ENCODE data around the gene DUSP2. TPM values are rescaled to one million over a fixed set of nuclear protein-coding genes. Genes with fewer than 3 reads are reported as not detected.

The DUSP2 gene, protein sequence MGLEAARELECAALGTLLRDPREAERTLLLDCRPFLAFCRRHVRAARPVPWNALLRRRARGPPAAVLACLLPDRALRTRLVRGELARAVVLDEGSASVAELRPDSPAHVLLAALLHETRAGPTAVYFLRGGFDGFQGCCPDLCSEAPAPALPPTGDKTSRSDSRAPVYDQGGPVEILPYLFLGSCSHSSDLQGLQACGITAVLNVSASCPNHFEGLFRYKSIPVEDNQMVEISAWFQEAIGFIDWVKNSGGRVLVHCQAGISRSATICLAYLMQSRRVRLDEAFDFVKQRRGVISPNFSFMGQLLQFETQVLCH
- 100 to 1,000 TPM; 272 to 875 (median 555) TPM for polyA plus RNA-seq

DNA sequence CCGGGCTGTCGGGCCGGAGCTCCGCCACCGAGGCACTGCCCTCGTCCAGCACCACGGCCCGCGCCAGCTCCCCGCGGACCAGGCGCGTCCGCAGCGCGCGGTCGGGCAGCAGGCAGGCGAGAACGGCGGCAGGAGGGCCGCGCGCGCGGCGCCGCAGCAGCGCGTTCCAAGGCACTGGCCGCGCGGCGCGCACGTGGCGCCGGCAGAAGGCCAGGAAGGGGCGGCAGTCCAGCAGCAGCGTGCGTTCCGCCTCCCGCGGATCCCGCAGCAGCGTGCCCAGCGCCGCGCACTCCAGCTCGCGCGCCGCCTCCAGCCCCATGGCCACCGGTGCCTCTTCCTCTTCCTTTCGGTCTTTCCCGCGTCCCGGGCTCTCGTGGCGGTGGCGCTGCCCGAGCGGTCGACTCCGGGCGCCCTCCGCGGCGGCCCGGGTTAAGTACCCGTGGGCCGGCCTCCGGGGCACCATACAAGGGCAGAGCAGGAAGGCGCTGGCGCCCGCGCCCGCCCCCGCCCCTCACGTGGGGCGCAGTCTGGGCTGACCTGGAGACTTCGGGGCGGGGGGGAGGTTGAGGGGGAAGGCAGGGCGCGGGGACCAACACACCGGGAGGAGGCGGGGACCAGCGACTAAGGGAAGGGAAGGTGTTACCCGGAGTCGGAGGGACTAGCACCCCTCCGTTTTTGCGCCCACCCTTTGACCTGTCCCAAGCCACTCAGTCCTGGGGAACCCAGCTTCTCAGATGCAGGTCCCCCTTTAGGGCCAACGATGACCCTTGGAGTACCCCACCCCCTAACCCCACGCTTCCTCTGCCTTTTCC lies at the start of gene DUSP2:
DUSP2 (minus strand) TSS at position 405 of the 812 bp plus-strand sequence; CDS start at position 319, 86 bp downstream.
- H3K4me3 Mint-ChIP-seq: peak within 1 kb of the TSS; percentile 90 to 95 (median 91)
- peaks cover 0 to 14% (median 4%) of the 10 kb centered on the region in 3 donors for H3K36me3 Mint-ChIP-seq
- H3K27ac Mint-ChIP-seq: peak within 1 kb of the TSS; percentile 87 to 99 (median 96)
- DNase-seq: peak; percentile 90 to 92 (median 90)
- no peaks in the 10 kb centered on the region for H3K9me3 Mint-ChIP-seq
- H3K27me3 Mint-ChIP-seq (ENCODE audit: low read depth in 3 of 3): peaks cover 20 to 44% (median 33%) of the 10 kb centered on the region in 3 donors
- H3K4me1 Mint-ChIP-seq: peaks cover 65 to 79% of the 10 kb centered on the region in 2 donors

DNA sequence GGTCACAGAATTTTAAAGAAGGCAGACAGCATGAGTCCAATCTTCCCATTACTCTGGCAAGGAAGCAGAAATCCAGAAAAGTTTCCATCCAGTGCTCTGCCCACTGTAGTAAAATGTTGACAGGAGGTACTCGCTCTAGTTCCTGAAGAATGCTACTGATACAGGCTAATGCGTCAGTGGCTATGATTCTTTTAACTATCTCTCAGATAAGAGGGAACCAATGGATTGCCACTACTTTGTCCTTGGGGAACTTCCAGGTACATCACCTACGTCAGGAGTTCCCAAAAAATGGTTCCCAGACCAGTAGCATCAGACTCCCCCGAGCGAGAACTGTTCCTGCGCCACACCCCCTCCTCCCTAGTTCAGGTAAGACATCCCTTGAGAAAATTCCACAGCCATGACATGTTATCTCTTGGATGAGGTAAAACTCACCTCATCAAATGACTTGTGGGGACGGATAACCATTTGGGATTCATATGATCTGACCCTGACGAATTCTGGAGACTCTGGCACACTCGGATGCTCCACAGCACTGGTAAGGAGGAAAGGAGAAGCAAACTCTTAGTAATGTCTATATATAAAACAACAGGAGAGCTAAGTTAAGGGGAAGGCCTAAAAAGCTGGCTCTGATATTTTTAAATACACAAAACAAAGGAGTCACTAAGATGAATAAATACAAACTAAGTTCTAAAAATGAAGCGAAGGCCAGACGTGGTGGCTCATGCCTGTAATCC lies 46.9 kb upstream of the DUSP2 start:
- Mint-ChIP-seq H3K4me3 (no peak overlapping the region), H3K36me3 (peaks cover 16 to 49% (median 32%) of the 10 kb centered on the region in 3 donors), H3K27ac (no peak overlapping the region), H3K9me3 (no peaks in the 10 kb centered on the region), H3K4me1 (peaks cover 21 to 42% of the 10 kb centered on the region in 2 donors), H3K27me3 (ENCODE audit: low read depth in 3 of 3) (no peaks in the 10 kb centered on the region)
- no peak for DNase-seq

DNA sequence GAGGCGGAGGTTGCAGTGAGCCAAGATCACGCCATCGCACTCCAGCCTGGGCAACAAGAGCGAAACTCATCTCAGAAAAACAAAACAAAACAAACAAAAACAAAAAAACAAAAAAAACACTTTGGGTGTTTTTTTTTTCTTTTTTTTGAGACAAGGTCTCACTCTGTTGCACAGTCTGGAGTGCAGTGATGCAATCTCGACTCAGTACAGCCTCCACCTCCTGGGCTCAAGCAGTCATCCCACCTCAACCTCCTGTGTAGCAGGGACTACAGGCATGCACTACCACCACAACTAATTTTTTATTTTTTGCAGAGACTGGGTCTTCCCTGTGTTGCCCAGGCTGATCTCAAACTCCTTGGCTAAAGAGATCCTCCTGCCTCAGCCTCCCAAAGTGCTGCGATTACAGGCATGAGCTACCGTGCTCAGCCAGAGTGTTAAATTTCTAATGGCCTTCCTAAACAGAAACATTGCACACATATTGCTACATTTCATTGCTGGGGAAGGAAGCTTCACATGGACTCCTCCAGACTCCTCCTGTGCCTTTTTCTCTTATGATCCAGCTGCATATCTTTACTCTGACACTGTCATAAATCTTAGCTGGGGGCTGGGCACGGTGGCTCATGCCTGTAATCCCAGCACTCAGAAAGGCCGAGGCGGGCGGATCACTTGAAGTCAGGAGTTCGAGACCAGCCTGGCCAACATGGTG lies 43.7 kb upstream of the DUSP2 start:
- no peaks in the 10 kb centered on the region for H3K27me3 Mint-ChIP-seq (ENCODE audit: low read depth in 3 of 3)
- no peak overlapping the region for H3K27ac Mint-ChIP-seq
- no peaks in the 10 kb centered on the region for H3K9me3 Mint-ChIP-seq
- DNase-seq: no peak
- no peak overlapping the region for H3K4me3 Mint-ChIP-seq
- peaks cover 30 to 67% (median 37%) of the 10 kb centered on the region in 3 donors for H3K36me3 Mint-ChIP-seq
- H3K4me1 Mint-ChIP-seq: peaks cover 11 to 20% of the 10 kb centered on the region in 2 donors

DNA sequence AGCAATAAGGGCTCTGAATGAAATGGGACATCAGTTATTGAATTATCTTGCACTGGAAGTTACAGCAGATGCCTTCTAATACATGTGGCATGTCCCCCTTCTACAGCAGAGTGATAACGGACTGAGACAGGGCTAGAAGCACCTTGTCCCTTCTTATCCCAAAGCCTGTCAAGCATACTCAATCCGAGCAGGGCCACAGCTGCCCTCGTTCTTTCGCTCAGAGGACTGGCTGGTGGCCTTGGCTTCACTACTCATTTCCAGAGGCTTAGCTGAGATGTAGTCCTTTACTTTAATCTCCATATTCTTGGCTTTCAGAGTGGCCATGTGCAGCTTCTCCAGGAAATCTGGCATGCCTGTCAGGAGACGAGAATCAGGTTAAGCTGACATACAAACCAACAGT lies 41.3 kb upstream of the DUSP2 start:
- Mint-ChIP-seq H3K4me3 (no peak overlapping the region), H3K27me3 (ENCODE audit: low read depth in 3 of 3) (no peaks in the 10 kb centered on the region), H3K27ac (no peak overlapping the region), H3K36me3 (peaks cover 15 to 43% (median 23%) of the 10 kb centered on the region in 3 donors), H3K9me3 (no peaks in the 10 kb centered on the region), H3K4me1 (peaks cover 5 to 6% of the 10 kb centered on the region in 2 donors)
- DNase-seq: no peak

DNA sequence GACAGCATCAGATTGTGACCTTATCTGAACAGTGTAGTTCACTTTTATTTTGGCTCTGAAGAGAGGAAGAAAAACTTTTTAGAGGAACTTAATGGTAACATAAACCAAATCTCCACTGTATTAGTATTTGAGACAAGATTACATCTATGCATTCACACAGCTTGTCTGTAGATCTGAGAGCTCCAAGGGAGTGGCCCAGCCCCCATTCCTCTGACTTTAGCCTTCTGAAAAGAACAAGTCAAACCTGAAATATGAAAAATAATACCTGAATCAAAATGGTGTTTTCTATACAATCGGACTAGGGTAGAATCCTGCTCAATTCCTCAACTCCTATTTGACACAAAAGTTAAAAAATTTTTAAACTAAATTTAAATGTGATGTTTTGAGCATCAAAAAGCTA lies 40.3 kb upstream of the DUSP2 start:
- no peak for DNase-seq
- Mint-ChIP-seq H3K27ac (peak overlapping the region in 2 of 6 donors; percentile 57 to 71), H3K27me3 (ENCODE audit: low read depth in 3 of 3) (peaks cover 0 to 2% (median 0%) of the 10 kb centered on the region in 3 donors)

DNA sequence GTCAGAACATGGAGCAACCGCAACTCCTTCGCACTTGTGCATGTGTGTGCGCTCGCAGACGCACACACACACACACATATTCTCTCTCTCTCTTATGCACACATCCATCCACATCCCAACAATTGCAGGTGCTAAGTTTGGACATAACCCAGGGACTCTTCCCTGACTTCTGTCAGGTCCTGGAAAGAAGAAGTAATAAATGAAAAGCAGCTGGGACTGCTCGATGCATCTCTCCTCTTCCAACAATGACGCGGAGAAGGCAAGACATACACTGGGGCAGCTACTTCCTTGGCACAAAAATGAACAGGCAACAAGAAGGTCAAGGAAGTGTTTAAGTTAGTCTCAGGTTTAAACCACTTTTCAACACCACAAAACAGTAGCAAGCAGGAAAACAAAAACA lies 39.7 kb upstream of the DUSP2 start:
- H3K9me3 Mint-ChIP-seq: no peaks in the 10 kb centered on the region
- H3K36me3 Mint-ChIP-seq: peaks cover 15 to 38% (median 18%) of the 10 kb centered on the region in 3 donors

More for the DNA sequence above, 40.3 kb upstream of the DUSP2 start:
- peaks cover 15 to 38% (median 18%) of the 10 kb centered on the region in 3 donors for H3K36me3 Mint-ChIP-seq
- no peaks in the 10 kb centered on the region for H3K9me3 Mint-ChIP-seq
- H3K4me1 Mint-ChIP-seq: peaks cover 15 to 17% of the 10 kb centered on the region in 2 donors
- no peak overlapping the region for H3K4me3 Mint-ChIP-seq

DNA sequence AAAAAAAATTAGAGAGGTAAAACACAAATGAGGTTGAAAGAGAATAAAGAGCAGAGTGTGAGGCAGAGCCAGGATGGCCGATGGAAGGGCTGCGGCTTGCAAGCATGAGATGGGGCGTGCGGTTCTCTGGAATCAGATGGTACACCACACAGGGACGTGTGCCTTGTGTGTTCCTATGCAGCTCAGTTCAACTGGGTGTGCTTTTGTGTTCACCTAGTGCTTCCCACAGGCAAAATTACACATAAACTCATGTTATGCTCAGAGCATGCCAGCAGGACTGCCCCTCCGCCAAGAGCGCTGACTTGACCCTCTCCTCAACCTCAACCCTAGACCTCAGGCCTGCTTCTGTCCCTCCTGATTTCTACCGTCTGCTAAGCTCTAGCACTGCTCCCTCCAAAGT lies 38.9 kb upstream of the DUSP2 start:
- DNase-seq: no peak
- Mint-ChIP-seq H3K36me3 (peaks cover 15 to 34% (median 18%) of the 10 kb centered on the region in 3 donors), H3K4me3 (no peak overlapping the region), H3K27me3 (ENCODE audit: low read depth in 3 of 3) (peaks cover 0 to 2% (median 0%) of the 10 kb centered on the region in 3 donors), H3K27ac (peak overlapping the region in 4 of 6 donors; percentile 24 to 70 (median 46)), H3K4me1 (peaks cover 26 to 30% of the 10 kb centered on the region in 2 donors), H3K9me3 (no peaks in the 10 kb centered on the region)

More for the DNA sequence above, 39.7 kb upstream of the DUSP2 start:
- no peak overlapping the region for H3K4me3 Mint-ChIP-seq
- H3K4me1 Mint-ChIP-seq: peaks cover 19 to 22% of the 10 kb centered on the region in 2 donors
- H3K27me3 Mint-ChIP-seq (ENCODE audit: low read depth in 3 of 3): peaks cover 0 to 2% (median 0%) of the 10 kb centered on the region in 3 donors
- DNase-seq: no peak
- H3K27ac Mint-ChIP-seq: peak overlapping the region in 4 of 6 donors; percentile 22 to 73 (median 64)

DNA sequence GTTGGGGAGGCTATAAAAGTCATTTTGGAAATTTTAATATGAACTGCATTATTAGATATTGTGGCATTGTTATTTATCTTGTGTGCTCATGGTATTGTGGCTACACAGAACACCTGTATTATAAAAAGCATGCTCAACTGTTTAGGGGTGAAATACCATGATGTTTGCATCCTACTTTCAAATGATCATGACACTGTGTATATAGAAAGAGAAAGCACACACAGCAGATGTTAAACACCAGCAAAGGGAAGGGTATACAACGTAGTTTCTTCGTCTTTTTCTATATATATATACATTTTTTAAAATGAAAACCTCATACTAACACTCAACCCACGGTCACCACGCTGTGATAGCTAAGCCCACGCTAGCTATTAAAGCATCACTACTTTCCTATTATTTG lies 36.3 kb upstream of the DUSP2 start:
- DNase-seq: no peak
- Mint-ChIP-seq H3K27me3 (ENCODE audit: low read depth in 3 of 3) (peaks cover 0 to 2% (median 0%) of the 10 kb centered on the region in 3 donors), H3K36me3 (peaks cover 12 to 24% (median 18%) of the 10 kb centered on the region in 3 donors), H3K4me3 (peak overlapping the region in 3 of 5 donors; percentile 6 to 33 (median 10)), H3K9me3 (no peaks in the 10 kb centered on the region), H3K27ac (peak overlapping the region; percentile 4 to 80 (median 66)), H3K4me1 (peaks cover 26 to 30% of the 10 kb centered on the region in 2 donors)

DNA sequence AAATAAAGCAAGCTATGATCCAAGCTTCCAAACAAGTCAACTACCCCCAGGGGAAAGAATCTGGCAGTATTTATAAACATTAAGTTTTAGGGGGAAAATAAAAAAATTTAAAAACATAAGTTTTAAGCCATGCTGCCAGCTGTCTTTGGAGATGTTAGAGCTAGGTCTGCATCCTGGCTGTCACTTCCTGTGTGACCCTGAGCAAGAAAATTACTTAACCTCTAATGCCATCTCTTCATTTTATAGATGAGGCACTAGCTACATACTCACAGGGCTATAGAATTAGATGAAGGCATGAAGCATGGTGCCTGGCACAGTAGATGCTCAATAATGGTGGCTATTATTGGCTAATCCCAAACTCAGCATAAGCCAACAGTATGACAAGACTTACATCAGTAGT lies 35.3 kb upstream of the DUSP2 start:
- H3K27me3 Mint-ChIP-seq (ENCODE audit: low read depth in 3 of 3): peaks cover 0 to 4% (median 0%) of the 10 kb centered on the region in 3 donors
- no peak for DNase-seq
- H3K4me3 Mint-ChIP-seq: peak overlapping the region; percentile 0 to 67 (median 24)
- H3K27ac Mint-ChIP-seq: peak overlapping the region in 4 of 6 donors; percentile 23 to 78 (median 74)
- no peaks in the 10 kb centered on the region for H3K9me3 Mint-ChIP-seq
- peaks cover 26 to 30% of the 10 kb centered on the region in 2 donors for H3K4me1 Mint-ChIP-seq
- peaks cover 12 to 18% (median 14%) of the 10 kb centered on the region in 3 donors for H3K36me3 Mint-ChIP-seq

DNA sequence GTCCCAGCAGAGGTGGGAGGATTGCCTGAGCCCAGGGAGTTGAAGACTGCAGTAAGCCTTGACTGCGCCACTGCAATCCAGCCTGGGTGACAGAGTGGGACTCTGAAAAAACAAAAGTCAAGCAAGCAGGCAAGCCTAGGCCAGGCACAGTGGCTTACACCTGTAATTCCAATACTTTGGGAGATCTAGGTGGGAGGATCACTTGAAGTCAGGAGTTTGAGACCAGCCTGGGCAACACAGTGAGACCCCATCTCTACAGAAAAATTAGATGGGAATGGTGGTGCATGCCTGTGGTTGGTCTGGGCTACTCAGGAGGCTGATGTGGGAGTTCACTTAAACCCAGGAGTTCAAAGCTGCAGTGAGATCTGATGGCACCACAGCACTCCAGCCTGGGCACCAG lies 34.8 kb upstream of the DUSP2 start:
- no peak for DNase-seq
- Mint-ChIP-seq H3K4me1 (peaks cover 26 to 30% of the 10 kb centered on the region in 2 donors), H3K36me3 (peaks cover 6 to 14% (median 9%) of the 10 kb centered on the region in 3 donors), H3K4me3 (peak overlapping the region in 2 of 5 donors; percentile 6 to 38), H3K27me3 (ENCODE audit: low read depth in 3 of 3) (peaks cover 0 to 4% (median 0%) of the 10 kb centered on the region in 3 donors), H3K27ac (peak overlapping the region; percentile 20 to 77 (median 56)), H3K9me3 (no peaks in the 10 kb centered on the region)

DNA sequence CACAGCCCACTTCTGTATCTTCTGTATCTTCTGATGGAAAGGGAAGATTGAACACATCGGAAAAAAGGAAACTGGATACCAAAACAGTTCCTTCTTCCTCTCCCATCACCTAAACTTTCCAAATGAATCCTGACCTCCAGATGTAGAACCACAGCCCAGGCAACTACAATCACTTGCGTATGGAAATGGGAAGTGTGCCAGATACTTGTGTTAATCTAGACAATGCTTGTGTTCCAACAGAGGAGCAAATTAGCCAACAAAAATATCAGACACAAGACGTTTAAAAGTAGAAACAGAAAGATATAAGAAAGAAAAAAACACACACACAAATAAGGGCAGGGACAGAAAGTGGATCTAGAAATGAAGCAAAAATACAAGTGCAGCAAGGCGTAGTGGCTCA lies 31.4 kb upstream of the DUSP2 start:
- Mint-ChIP-seq H3K4me3 (no peak overlapping the region), H3K36me3 (peaks cover 0 to 3% (median 0%) of the 10 kb centered on the region in 3 donors), H3K27ac (peak overlapping the region in 1 of 6 donors; percentile 74), H3K4me1 (peaks cover 27 to 31% of the 10 kb centered on the region in 2 donors), H3K9me3 (no peaks in the 10 kb centered on the region), H3K27me3 (ENCODE audit: low read depth in 3 of 3) (peaks cover 0 to 7% (median 0%) of the 10 kb centered on the region in 3 donors)
- DNase-seq: no peak

DNA sequence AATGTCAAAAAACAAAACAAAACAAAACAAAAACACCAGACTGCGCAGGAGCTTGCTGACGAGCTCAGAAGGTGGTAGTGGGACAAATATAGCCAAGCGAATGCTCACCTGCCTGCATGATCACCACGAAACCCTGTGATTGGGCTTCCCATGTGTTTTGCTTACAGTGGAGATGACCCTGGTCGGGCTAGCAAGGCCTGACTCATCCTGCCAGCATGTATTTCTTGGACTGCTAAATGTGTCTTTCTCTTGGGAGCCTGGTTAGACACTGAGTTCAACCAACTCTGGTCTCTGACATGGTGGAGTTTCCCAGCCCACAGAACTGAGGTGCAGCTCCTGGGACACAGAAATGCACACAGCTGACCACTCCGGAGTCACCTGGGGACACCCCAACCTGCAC lies 30.7 kb upstream of the DUSP2 start:
- Mint-ChIP-seq H3K27me3 (ENCODE audit: low read depth in 3 of 3) (peaks cover 0 to 7% (median 0%) of the 10 kb centered on the region in 3 donors), H3K36me3 (peaks cover 0 to 3% (median 0%) of the 10 kb centered on the region in 3 donors), H3K4me1 (peaks cover 21 to 24% of the 10 kb centered on the region in 2 donors), H3K4me3 (no peak overlapping the region), H3K27ac (no peak overlapping the region), H3K9me3 (no peaks in the 10 kb centered on the region)
- DNase-seq: no peak

Data from immature natural killer cell (primary cell).